ENCODE measurements around the gene NKD2. TPM values are rescaled to one million over a fixed set of nuclear protein-coding genes. Genes with fewer than 3 reads are reported as not detected.
A peak's percentile ranks its signal among the peaks of the same experiment; 100 is the strongest.
"Not testable (repeated sequence)": the region's sequence is repeated elsewhere in the genome, so short reads cannot be mapped to it uniquely, and the experiment has no call there.

NKD2 gene
- polyA plus RNA-seq, 1 of the 3 experiments (the other 2 are of a cell fraction): not detected

- H3K9me2 ChIP-seq: no peaks in the 10 kb centered on the region
- no peaks in the 10 kb centered on the region for H3K9me3 ChIP-seq
- WGBS (ENCODE audit: low lambda C conversion rate): 35% methylated on average over 14 of the region's 14 CpGs
- no peaks in the 10 kb centered on the region; a peak in 1 of 4 replicates for H3K4me1 ChIP-seq (ENCODE audit: control insufficient read depth in 1 of 2, insufficient read depth in 2 of 2, low read depth in 1 of 2, low read length in 1 of 2)
- no peaks in the 10 kb centered on the region for H4K20me1 ChIP-seq (ENCODE audit: insufficient read depth)
- no peak overlapping the region for H3K27ac ChIP-seq (ENCODE audit: low read depth in 2 of 2, low read length in 1 of 2)
- H2AFZ ChIP-seq (ENCODE audit: low read depth): no peak overlapping the region
- H3K4me3 ChIP-seq (ENCODE audit: low read depth in 2 of 2, low read length in 1 of 2): no peak overlapping the region
- H3K4me2 ChIP-seq: peak overlapping the region; percentile 62
- no peaks in the 10 kb centered on the region for H3F3A ChIP-seq (replicated peaks; ENCODE audit: insufficient read depth)
- ChIA-PET POLR2A (no interaction called here), CTCF (interaction anchor here (0.7 kb wide), 1 partner anchor 46 kb away, joined by 4 read pairs; no protein-coding TSS in a partner anchor)
- H3K36me3 ChIP-seq (replicated peaks in 1 of 2; ENCODE audit: control insufficient read depth in 1 of 2, insufficient read depth in 2 of 2, low read length in 1 of 2): no peaks in the 10 kb centered on the region
- H3K79me2 ChIP-seq (ENCODE audit: insufficient read depth): no peaks in the 10 kb centered on the region
- no peak overlapping the region for H3K9ac ChIP-seq
- DNase-seq: no peak
- TF ChIP-seq USF1 (IDR thresholded peaks at IDR 0.05; ENCODE audit: borderline replicate concordance, low read depth) (no peak), CHD2 (IDR thresholded peaks at IDR 0.05; ENCODE audit: low read length, partially characterized antibody) (no peak), CTCF (IDR thresholded peaks at IDR 0.05) (no peak), FOXJ3 (CRISPR knock-in tag; IDR thresholded peaks at IDR 0.05) (no peak), JUND (IDR thresholded peaks at IDR 0.05) (no peak), SMC3 (IDR thresholded peaks at IDR 0.05; ENCODE audit: low read depth, low read length) (no peak), NRF1 (IDR thresholded peaks at IDR 0.05; ENCODE audit: low read depth, low read length) (no peak), EP300 (IDR thresholded peaks at IDR 0.05; ENCODE audit: borderline replicate concordance in 1 of 2, low read depth in 1 of 2, low read length in 1 of 2) (no peak), TAF1 (IDR thresholded peaks at IDR 0.05; ENCODE audit: borderline replicate concordance, low read depth, low read length) (no peak), ELF1 (IDR thresholded peaks at IDR 0.05) (no peak), MEF2A (IDR thresholded peaks at IDR 0.05; ENCODE audit: borderline replicate concordance, low read depth) (no peak), RCOR1 (IDR thresholded peaks at IDR 0.05; ENCODE audit: low read length) (no peak), POLR2AphosphoS5 (IDR thresholded peaks at IDR 0.05; ENCODE audit: low read depth, low read length) (no peak), USF2 (IDR thresholded peaks at IDR 0.05; ENCODE audit: borderline replicate concordance, low read depth, low read length) (no peak), RAD21 (IDR thresholded peaks at IDR 0.05; ENCODE audit: low read length) (no peak), MXI1 (IDR thresholded peaks at IDR 0.05; ENCODE audit: low read depth, low read length) (no peak), REST (IDR thresholded peaks at IDR 0.05; ENCODE audit: low read depth, low read length) (no peak)
- TF ChIP-seq, protein P1, sequence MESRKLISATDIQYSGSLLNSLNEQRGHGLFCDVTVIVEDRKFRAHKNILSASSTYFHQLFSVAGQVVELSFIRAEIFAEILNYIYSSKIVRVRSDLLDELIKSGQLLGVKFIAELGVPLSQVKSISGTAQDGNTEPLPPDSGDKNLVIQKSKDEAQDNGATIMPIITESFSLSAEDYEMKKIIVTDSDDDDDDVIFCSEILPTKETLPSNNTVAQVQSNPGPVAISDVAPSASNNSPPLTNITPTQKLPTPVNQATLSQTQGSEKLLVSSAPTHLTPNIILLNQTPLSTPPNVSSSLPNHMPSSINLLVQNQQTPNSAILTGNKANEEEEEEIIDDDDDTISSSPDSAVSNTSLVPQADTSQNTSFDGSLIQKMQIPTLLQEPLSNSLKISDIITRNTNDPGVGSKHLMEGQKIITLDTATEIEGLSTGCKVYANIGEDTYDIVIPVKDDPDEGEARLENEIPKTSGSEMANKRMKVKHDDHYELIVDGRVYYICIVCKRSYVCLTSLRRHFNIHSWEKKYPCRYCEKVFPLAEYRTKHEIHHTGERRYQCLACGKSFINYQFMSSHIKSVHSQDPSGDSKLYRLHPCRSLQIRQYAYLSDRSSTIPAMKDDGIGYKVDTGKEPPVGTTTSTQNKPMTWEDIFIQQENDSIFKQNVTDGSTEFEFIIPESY (IDR thresholded peaks at IDR 0.05; ENCODE audit: borderline replicate concordance, low read depth): no peak
- H3K27me3 ChIP-seq (ENCODE audit: insufficient read depth): peaks cover 33% of the 10 kb centered on the region
Observed at GRCh38 chr5:969408-969839, 39.2 kb upstream of the NKD2 start.

DNA sequence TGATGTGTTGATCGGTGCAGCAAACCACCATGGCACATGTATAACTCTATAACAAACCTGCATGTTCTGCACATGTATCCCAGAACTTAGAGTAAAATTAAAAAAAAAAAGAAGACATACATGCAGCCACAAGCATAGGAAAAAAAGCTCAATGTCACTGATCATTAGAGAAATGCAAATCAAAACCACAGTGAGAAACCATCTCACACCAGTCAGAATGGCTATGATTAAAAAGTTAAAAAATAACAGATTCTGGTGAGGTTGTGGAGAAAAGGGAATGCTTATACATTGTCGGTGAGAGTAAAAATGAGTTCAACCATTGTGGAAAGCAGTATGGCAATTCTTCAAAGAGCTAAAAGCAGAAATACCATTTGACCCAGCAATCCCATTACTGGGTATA, 36.0 kb upstream of the NKD2 start:
- H3F3A ChIP-seq (replicated peaks; ENCODE audit: insufficient read depth); H3K36me3 ChIP-seq (replicated peaks in 1 of 2; ENCODE audit: control insufficient read depth in 1 of 2, insufficient read depth in 2 of 2, low read length in 1 of 2); H3K9ac ChIP-seq; H3K9me2 ChIP-seq; H3K4me1 ChIP-seq (ENCODE audit: control insufficient read depth in 1 of 2, insufficient read depth in 2 of 2, low read depth in 1 of 2, low read length in 1 of 2); H3K4me2 ChIP-seq; H3K4me3 ChIP-seq (ENCODE audit: low read depth in 2 of 2, low read length in 1 of 2); POLR2A ChIA-PET; H3K27ac ChIP-seq (ENCODE audit: low read depth in 2 of 2, low read length in 1 of 2); H3K9me3 ChIP-seq; H2AFZ ChIP-seq (ENCODE audit: low read depth); H4K20me1 ChIP-seq (ENCODE audit: insufficient read depth); CTCF ChIA-PET; DNase-seq; H3K79me2 ChIP-seq (ENCODE audit: insufficient read depth): not testable (repeated sequence)
- WGBS (ENCODE audit: low lambda C conversion rate): 23% methylated on average over 2 of the region's 2 CpGs
- peaks cover 27% of the 10 kb centered on the region for H3K27me3 ChIP-seq (ENCODE audit: insufficient read depth)
